ENCODE measurements around the gene SLC7A11. TPM values are rescaled to one million over a fixed set of nuclear protein-coding genes. Genes with fewer than 3 reads are reported as not detected.

SLC7A11 gene
- total RNA-seq (2021) (4.8 to 10.1 TPM (median 5.0 TPM) in 3 replicates), Bru-seq, nascent RNA (percentile 76 among the genes with signal in this experiment)
- long read RNA-seq, experiment 1, full-length matches to known transcripts: 13 of 43 reads
- long read RNA-seq, experiment 1, partial matches to known transcripts: 2 of 43 reads
- long read RNA-seq, experiment 1, other reads (novel, unspliced or antisense): 28 of 43 reads
- long read RNA-seq, experiment 2, partial matches to known transcripts: 0 of 8 reads
- long read RNA-seq, experiment 2, other reads (novel, unspliced or antisense): 8 of 8 reads
- long read RNA-seq, experiment 3, full-length matches to known transcripts: 8 of 9 reads
- long read RNA-seq, experiment 3, partial matches to known transcripts: 0 of 9 reads
- long read RNA-seq, experiment 3, other reads (novel, unspliced or antisense): 1 of 9 reads

GRCh38 chr4:138242076-138242833 is at the start of gene SLC7A11:
TSS of gene SLC7A11 (minus strand) at chr4:138242349. CDS start at chr4:138242069, 280 bp downstream.
- POLR2A ChIA-PET: interaction anchor here (0.6 to 1.1 kb wide), 11 partner anchors 14 to 775 kb away, joined by 3 to 8 read pairs (median 4); no protein-coding TSS in a partner anchor
- CTCF ChIA-PET: interaction anchor here (1.0 to 1.6 kb wide), 2 partner anchors 253 to 629 kb away, joined by 3 to 6 read pairs; no protein-coding TSS in a partner anchor
- DNase-seq (ENCODE audit: low spot score): peak; percentile 66
- no peaks in the 10 kb centered on the region for H3K27me3 Mint-ChIP-seq (ENCODE audit: low read depth)
- no peaks in the 10 kb centered on the region for H3K9me3 Mint-ChIP-seq
- H3K36me3 Mint-ChIP-seq: peaks cover 1% of the 10 kb centered on the region; the same call in 1 of the 2 replicates
- peak; percentile 94 for ATAC-seq
- peaks cover 34% of the 10 kb centered on the region for H3K4me1 Mint-ChIP-seq
- peak within 1 kb of the TSS; percentile 99 for H3K27ac Mint-ChIP-seq
- TF ChIP-seq ZNF396 (CRISPR knock-in tag; IDR thresholded peaks at IDR 0.05; ENCODE audit: borderline replicate concordance) (no peak), FOXK1 (CRISPR knock-in tag; IDR thresholded peaks at IDR 0.05) (peak; percentile 68), MLX (CRISPR knock-in tag; IDR thresholded peaks at IDR 0.05) (no peak), ATF3 (CRISPR knock-in tag; conservative IDR thresholded peaks at IDR 0.05) (0 out of 2 replicates have a peak, but pooled peaks have one; percentile 35), NR2C2 (CRISPR knock-in tag; IDR thresholded peaks at IDR 0.05) (no peak), NFE2L1 (CRISPR knock-in tag; IDR thresholded peaks at IDR 0.05) (peak; percentile 93), EMX1 (CRISPR knock-in tag; IDR thresholded peaks at IDR 0.05) (no peak), ZNF121 (CRISPR knock-in tag; IDR thresholded peaks at IDR 0.05) (no peak), ATF1 (CRISPR knock-in tag; IDR thresholded peaks at IDR 0.05) (no peak), NFATC4 (CRISPR knock-in tag; IDR thresholded peaks at IDR 0.05) (0 out of 2 replicates have a peak, but pooled peaks have one; percentile 32), ZNF425 (CRISPR knock-in tag; conservative IDR thresholded peaks at IDR 0.05) (0 out of 2 replicates have a peak, but pooled peaks have one; percentile 28), FOXP1 (CRISPR knock-in tag; IDR thresholded peaks at IDR 0.05; ENCODE audit: borderline replicate concordance) (no peak), MYBL2 (CRISPR knock-in tag; IDR thresholded peaks at IDR 0.05) (peak; percentile 65; the same call in 1 of the 2 replicates), TP53 (CRISPR knock-in tag; IDR thresholded peaks at IDR 0.05) (no peak), GABPB1 (CRISPR knock-in tag; IDR thresholded peaks at IDR 0.05) (peak; percentile 100), ZMAT4 (CRISPR knock-in tag; IDR thresholded peaks at IDR 0.05) (no peak), MAX (CRISPR knock-in tag; IDR thresholded peaks at IDR 0.05) (peak; percentile 79), ZNF423 (CRISPR knock-in tag; IDR thresholded peaks at IDR 0.05) (no peak), NR3C1 (CRISPR knock-in tag; conservative IDR thresholded peaks at IDR 0.05; ENCODE audit: low read depth) (no peak), ZNF671 (CRISPR knock-in tag; IDR thresholded peaks at IDR 0.05) (no peak), ERG (CRISPR knock-in tag; IDR thresholded peaks at IDR 0.05) (peak; percentile 59; the same call in 1 of the 2 replicates), ZNF232 (CRISPR knock-in tag; IDR thresholded peaks at IDR 0.05) (no peak)
- H3K4me3 Mint-ChIP-seq: peak within 1 kb of the TSS; percentile 88

All from WTC11 (cell line).